Measurements from ENCODE around the gene TTLL6. TPM values are rescaled to one million over a fixed set of nuclear protein-coding genes. Genes with fewer than 3 reads are reported as not detected.
A peak's percentile ranks its signal among the peaks of the same experiment; 100 is the strongest.

The TTLL6 gene
- total RNA-seq, 4 donors from 2014 or later, result 0.19 TPM; not detected in 3

DNA sequence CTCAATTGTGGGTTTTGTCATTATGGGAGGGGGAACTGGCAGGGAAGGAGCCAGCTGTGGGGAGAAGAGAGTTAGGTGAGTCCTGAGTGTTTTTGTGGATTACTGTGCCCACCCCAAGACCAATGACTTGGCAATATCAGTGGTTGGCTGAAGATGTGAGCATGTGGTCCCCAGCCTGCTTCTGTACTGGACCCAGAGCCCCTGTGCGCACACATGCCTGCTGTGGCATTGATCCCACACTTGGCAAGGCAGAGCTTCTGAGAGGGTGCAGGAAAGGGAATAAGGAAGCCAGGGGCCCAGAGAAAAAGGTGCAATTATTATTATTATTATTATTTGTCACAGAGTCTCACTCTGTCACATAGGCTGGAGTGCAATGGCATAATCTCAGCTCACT is 96.0 kb downstream of the TTLL6 start:
- intact Hi-C loops (cut with DNase I), result loop anchor here (5.0 kb wide), 1 partner anchor 156 kb away; no protein-coding TSS in a partner anchor
- TF ChIP-seq POLR2A (IDR thresholded peaks at IDR 0.05), result no peak
- TF ChIP-seq, protein P1, sequence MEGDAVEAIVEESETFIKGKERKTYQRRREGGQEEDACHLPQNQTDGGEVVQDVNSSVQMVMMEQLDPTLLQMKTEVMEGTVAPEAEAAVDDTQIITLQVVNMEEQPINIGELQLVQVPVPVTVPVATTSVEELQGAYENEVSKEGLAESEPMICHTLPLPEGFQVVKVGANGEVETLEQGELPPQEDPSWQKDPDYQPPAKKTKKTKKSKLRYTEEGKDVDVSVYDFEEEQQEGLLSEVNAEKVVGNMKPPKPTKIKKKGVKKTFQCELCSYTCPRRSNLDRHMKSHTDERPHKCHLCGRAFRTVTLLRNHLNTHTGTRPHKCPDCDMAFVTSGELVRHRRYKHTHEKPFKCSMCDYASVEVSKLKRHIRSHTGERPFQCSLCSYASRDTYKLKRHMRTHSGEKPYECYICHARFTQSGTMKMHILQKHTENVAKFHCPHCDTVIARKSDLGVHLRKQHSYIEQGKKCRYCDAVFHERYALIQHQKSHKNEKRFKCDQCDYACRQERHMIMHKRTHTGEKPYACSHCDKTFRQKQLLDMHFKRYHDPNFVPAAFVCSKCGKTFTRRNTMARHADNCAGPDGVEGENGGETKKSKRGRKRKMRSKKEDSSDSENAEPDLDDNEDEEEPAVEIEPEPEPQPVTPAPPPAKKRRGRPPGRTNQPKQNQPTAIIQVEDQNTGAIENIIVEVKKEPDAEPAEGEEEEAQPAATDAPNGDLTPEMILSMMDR (IDR thresholded peaks at IDR 0.05), result no peak
- Histone ChIP-seq H3K36me3 (no peaks in the 10 kb centered on the region), H3K4me1 (peaks cover 10 to 50% (median 36%) of the 10 kb centered on the region in 3 donors), H3K27ac (no peak overlapping the region), H3K9me3 (no peaks in the 10 kb centered on the region), H3K4me3 (no peak overlapping the region), H3K27me3 (peaks cover 67 to 100% (median 89%) of the 10 kb centered on the region in 4 donors)
- 50 to 79% methylated on average over 1 of the region's 1 CpG for WGBS, 2 donors
- DNase-seq, result no peak

DNA sequence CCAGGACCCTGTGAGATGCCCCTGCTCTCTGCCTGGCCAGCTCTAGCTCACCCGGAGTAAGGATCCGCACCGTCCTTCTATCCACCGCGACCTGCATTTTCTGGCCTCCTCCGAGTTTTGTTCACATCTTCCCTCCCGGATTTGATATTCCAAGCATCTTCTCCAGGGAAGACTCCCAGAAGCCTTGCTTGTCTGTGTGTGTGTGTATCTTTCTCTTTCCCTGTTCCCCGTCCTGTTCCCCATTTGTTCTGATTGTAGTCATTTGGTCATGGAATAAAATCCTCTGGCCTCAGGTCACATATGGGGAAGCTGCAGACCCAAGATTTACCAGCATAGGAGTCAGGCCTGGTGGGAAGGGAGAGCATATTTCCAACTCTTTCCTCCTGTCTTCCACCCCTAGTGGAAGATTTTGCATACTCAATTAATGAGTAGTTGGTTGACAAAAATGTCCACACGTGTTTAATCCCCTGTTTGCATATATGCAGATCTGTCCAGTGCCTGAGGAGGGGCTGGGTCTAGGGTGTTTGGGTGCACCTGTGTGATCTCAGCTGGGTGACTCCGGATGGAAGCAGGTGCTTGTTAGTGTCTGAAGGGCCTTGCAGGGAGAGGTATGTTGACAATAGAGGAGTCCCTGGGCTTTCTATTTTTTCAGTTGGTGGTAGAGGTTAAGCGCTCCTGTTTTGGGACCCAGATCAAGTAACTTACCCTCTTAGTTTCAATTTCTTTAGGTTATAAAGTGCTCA is 96.6 kb downstream of the TTLL6 start:
- Histone ChIP-seq H3K27me3 (peaks cover 66 to 100% (median 87%) of the 10 kb centered on the region in 4 donors), H3K9me3 (no peaks in the 10 kb centered on the region), H3K36me3 (no peaks in the 10 kb centered on the region), H3K4me1 (peaks cover 10 to 48% (median 36%) of the 10 kb centered on the region in 3 donors), H3K27ac (no peak overlapping the region), H3K4me3 (no peak overlapping the region)
- no peak for TF ChIP-seq POLR2A (IDR thresholded peaks at IDR 0.05)
- TF ChIP-seq, protein P1 (IDR thresholded peaks at IDR 0.05), result no peak
- no peak for DNase-seq
- intact Hi-C loops (cut with DNase I), result loop anchor here (5.0 kb wide), 1 partner anchor 157 kb away; no protein-coding TSS in a partner anchor
- 27 to 36% methylated on average over 8 to 9 of the region's 11 CpGs for WGBS, 2 donors

DNA sequence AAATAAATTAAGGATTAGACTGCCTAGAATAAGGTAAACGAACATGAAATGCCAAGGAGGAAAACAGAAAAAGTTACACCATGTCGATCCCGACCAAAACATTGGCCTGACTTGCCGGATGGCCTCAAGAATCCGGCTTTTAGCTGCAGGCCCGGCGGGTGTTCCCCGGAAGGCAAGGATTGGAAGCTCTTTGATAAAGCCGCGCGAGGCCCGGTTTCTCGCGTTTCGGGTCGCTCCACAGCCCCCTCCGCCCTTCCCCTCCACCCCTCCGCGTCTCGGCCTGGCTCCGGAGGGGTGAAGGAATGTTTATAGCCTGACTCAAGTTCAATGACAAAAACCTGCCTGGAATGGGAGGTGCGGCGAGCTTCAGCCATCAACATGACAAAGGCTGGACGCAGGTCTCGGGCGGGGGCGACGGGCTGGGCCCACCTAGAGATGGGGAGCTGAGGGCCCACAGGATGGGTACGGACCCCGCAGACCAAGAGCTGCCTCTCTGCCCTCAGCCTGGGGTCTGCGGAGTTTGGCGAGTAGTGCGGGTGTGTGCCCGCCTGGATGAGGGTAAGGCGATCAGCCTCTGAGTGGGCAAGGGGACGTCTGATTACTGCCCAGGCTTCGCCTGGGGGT is 97.3 kb downstream of the TTLL6 start:
- H3K27ac ChIP-seq, result no peak overlapping the region
- TF ChIP-seq, protein P1 (IDR thresholded peaks at IDR 0.05), result no peak
- TF ChIP-seq POLR2A (IDR thresholded peaks at IDR 0.05), result no peak
- intact Hi-C loops (cut with DNase I), result loop anchor here (5.0 kb wide), 1 partner anchor 158 kb away; no protein-coding TSS in a partner anchor
- no peaks in the 10 kb centered on the region for H3K36me3 ChIP-seq
- H3K9me3 ChIP-seq, result no peaks in the 10 kb centered on the region
- peaks cover 8 to 41% (median 31%) of the 10 kb centered on the region in 3 donors for H3K4me1 ChIP-seq
- WGBS, 2 donors, result 1 to 8% methylated on average over 10 to 11 of the region's 37 CpGs
- no peak for DNase-seq
- peaks cover 59 to 100% (median 82%) of the 10 kb centered on the region in 4 donors for H3K27me3 ChIP-seq
- H3K4me3 ChIP-seq, result peak overlapping the region in 1 of 4 donors; percentile 39

DNA sequence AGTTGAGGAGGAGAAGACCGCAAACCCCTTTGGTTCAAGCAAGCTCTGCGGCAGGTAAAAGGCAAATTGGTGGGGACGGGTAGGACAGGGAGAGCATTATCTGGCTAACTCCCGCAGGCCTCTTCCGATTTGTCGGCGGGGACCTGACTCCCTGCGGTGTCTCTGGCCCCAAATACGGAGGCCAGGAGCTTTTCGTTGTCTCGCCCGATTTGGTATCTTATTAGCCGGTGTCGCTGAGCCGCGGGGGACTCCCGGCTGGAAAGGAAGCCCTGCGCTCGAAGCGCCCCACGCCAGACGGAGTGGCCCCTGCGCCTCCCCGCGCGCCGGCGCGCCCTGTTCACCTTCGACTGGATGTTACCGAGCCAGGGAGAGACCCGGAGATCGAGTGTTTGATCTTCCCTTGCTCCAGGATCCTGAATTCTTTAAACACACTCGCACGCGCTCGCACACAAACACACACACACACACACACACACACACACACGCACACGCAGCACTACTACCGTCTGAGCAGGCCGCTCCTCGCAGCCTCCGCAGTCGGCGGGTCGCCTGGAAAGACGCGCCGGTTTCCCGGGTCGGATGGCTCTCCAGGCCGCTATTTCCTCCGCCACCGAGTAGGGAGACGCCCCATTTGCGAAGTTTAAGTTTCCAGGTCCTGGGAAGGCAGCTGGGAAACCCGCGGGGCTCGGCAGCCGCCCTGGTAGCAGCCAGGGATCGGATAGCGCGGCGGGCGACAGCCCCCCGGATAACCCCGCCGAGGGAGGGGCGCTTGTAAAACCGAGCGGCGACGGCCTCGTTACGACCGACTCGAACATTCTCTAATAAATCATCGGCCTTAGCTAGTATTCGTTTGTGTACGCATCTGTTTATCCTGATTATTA is 98.0 kb downstream of the TTLL6 start:
- H3K4me1 ChIP-seq, result peaks cover 3 to 34% (median 24%) of the 10 kb centered on the region in 3 donors
- no peak for DNase-seq
- WGBS, 2 donors, result 17 to 25% methylated on average over 27 to 32 of the region's 80 CpGs
- H3K4me3 ChIP-seq, result peak overlapping the region in 1 of 4 donors; percentile 39
- H3K9me3 ChIP-seq, result no peaks in the 10 kb centered on the region
- H3K36me3 ChIP-seq, result no peaks in the 10 kb centered on the region
- H3K27me3 ChIP-seq, result peaks cover 51 to 100% (median 77%) of the 10 kb centered on the region in 4 donors
- intact Hi-C loops (cut with DNase I), result no loop called here
- TF ChIP-seq POLR2A (IDR thresholded peaks at IDR 0.05), result no peak
- TF ChIP-seq, protein P1 (IDR thresholded peaks at IDR 0.05), result no peak
- no peak overlapping the region for H3K27ac ChIP-seq
